ENCODE measurements around the gene CHRNA7.

DNA sequence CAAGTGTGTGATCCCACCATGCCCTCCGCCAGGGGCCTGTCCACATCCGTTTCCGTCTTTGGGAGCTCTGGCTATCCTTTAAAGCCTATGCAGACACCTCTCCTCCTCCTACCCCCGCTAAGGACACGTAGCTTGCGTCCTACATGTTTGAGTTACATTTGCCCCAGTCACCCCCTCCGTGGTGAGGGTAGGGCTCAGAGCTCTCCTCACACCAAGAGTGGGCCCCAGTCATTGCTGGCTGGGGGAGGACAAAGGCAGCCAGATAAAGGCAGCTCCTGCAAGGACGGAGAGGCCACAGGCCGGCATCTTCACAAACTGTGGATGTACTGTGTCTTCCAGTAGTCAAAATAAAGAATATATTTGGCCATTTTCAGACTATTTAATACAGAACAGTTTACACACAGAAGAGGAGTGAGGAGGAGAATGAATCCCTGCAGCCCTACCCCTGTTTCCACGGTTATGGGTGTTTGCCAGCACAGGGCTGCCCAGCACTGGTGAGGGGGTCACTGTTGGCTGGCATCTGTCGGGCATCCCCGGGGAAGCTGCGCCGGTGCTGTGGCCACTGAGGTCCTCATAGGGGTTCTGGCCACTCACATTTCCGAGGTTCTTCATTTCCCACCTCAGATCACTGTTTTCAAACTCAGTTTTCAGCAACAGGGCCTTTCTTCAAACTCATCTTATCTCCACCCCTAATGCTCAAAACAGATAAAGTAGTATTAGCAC, 118.7 kb downstream of the CHRNA7 start:
- no peak for TF ChIP-seq POLR2A (IDR thresholded peaks at IDR 0.05)
- TF ChIP-seq, protein P1, sequence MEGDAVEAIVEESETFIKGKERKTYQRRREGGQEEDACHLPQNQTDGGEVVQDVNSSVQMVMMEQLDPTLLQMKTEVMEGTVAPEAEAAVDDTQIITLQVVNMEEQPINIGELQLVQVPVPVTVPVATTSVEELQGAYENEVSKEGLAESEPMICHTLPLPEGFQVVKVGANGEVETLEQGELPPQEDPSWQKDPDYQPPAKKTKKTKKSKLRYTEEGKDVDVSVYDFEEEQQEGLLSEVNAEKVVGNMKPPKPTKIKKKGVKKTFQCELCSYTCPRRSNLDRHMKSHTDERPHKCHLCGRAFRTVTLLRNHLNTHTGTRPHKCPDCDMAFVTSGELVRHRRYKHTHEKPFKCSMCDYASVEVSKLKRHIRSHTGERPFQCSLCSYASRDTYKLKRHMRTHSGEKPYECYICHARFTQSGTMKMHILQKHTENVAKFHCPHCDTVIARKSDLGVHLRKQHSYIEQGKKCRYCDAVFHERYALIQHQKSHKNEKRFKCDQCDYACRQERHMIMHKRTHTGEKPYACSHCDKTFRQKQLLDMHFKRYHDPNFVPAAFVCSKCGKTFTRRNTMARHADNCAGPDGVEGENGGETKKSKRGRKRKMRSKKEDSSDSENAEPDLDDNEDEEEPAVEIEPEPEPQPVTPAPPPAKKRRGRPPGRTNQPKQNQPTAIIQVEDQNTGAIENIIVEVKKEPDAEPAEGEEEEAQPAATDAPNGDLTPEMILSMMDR (IDR thresholded peaks at IDR 0.05): no peak
